Retinal pigment epithelial cell (primary cell): Measurements from ENCODE around the gene PADI3.
A peak's percentile ranks its signal among the peaks of the same experiment; 100 is the strongest.

Source experiments
- DNase-seq: peaks from one replicate; pipeline ENCODE4 v3.0.0-alpha.2; 2010; ENCODE audit warnings: low read depth
- H3K4me3 ChIP-seq: 2 replicates; pipeline ENCODE4 v1.5.1; 2011; ENCODE audit warnings: mild to moderate bottlenecking, low read length, control low read depth, moderate library complexity
- CTCF ChIP-seq: conservative IDR thresholded peaks from 2 replicates; pipeline ENCODE4 v1.5.1; 2011; ENCODE audit warnings: low read depth, low read length, control low read depth, inconsistent platforms

The PADI3 gene

DNA sequence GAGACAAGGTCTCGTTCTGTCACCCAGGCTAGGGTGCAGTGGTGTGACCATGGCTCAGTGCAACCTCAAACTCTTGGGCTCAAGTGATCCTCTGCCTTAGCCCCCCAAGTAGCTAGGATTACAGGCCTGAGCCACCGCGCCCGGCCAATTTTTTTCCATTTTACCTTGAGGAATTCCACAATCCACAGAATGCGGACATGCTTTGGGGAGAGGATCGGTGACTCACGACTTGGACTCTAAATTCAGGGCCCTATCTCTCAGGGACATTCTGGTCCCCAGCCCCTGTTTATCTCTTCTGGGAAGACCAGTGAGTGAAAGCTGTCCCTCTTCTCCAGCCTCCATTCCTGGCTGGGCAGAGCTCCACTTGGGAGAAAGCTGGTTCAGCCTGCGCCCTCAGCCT, 38.7 kb upstream of the PADI3 start:
- DNase-seq: no peak
- TF ChIP-seq CTCF: no peak
- H3K4me3 ChIP-seq: no peak overlapping the region

- no peak overlapping the region for H3K4me3 ChIP-seq
- no peak for DNase-seq
- TF ChIP-seq CTCF: no peak
Measured at GRCh38 chr1:17211377-17211776, 37.5 kb upstream of the PADI3 start.

DNA sequence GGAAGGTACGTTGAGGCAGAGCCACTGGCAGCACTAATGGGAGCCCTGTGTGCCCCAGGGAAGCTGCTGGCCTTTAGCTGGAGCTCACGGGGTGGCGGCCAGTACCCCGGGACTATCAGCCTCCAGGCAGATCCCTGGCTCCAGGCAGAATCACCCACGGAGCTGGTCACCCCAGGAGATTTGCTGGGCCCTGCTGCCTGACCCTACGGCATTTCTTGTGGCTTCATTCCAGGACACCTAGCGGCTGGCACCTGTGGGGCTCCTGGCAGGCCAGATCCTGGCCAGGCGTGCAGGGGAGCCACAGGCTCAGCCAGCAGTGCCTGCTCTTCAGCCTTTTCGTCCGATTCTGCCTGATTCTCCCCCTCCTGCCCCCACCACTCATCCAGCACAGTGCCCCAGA, 36.9 kb upstream of the PADI3 start:
- TF ChIP-seq CTCF: no peak
- DNase-seq: no peak

DNA sequence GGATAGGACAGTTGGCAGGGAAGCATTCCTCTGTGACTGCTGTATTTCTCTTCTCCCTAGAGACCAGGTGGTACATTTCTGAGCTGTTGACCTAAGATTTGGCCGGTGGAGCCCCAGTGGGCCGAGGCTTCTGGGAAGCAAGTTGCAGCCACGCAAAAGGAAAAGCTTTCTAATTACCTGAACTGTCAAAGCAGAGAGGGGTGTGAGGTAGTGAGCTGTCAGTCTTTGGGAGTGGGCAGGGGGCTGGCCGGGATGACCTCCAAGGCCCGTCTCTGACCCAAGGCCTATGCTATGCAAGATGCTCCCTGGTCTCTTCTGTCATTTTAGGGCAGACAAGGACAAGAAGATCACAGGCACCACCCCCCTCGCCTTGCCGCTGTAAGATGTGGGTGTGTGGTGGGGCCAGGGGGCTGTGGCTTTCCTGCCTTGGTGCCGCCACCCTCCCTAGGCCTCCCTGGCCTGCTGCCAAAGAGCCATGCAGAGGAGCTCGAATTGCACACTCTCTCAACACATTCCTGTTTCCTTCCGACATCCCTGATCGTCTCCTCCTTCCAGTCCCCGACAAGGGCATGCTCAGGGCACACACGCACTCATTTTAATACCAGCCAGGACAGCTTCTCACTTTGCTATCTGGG, 36.3 kb upstream of the PADI3 start:
- no peak for TF ChIP-seq CTCF
- H3K4me3 ChIP-seq: no peak overlapping the region
- DNase-seq: peak; percentile 73

More for the DNA sequence above, 36.9 kb upstream of the PADI3 start:
- no peak overlapping the region for H3K4me3 ChIP-seq

- no peak overlapping the region for H3K4me3 ChIP-seq
- TF ChIP-seq CTCF: no peak
- DNase-seq: no peak
Measured at GRCh38 chr1:17213148-17213781, 35.6 kb upstream of the PADI3 start.

- TF ChIP-seq CTCF: no peak
- no peak for DNase-seq
- no peak overlapping the region for H3K4me3 ChIP-seq
Measured at GRCh38 chr1:17213782-17214148, 35.1 kb upstream of the PADI3 start.

DNA sequence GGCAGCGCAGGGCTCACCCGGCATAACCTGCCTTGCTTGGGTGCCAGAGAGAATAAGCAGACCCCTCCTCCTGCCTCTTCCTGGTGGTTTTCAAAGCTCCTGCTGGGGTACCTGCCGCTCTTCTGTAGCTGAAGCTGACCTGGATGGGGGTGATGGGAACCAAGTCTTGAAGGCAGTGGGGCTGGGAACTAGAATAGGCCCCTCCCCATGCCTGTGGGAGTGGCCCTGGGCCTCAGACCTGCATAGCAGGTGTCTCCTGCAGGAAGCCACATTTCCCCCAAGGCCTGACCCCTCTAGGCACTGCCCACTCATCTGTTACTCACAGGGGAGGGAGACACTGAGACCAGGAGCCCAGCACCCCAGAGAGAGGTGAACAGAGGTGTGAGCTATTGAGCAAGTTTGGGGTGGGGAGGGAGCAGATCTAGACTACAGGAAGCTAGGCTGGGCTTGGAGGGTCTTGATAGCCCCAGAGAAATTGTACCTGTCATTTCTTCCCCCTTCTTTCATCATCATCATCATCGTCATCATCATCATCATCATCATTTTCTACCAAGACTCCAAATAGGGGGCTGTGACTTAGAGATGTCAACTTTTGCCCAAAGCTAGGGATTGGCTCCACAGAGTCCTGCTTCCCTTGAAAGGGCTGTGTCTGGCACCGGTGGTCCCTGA, 33.9 kb upstream of the PADI3 start:
- TF ChIP-seq CTCF: no peak
- no peak overlapping the region for H3K4me3 ChIP-seq
- DNase-seq: no peak
